Muscle layer of duodenum (tissue), 2 donors: ENCODE results near the gene CABYR.
"Not testable (repeated sequence)": the region's sequence is repeated elsewhere in the genome, so short reads cannot be mapped to it uniquely, and the experiment has no call there.

ENCODE experiments used
- H3K27ac ChIP-seq: one replicate; pipeline ENCODE4 v1.7.0; 2013; ENCODE audit warnings: mild to moderate bottlenecking, low read length
- H3K27me3 ChIP-seq: one replicate; pipeline ENCODE4 v1.7.0; 2013; ENCODE audit warnings: low read depth, mild to moderate bottlenecking, control low read depth, low read length
- H3K36me3 ChIP-seq, 2 donors: one replicate each; pipeline ENCODE4 v1.7.0; 2013; ENCODE audit warnings: low read length in 2 of 2, control low read depth in 1 of 2, mild to moderate bottlenecking in 1 of 2; ENCODE audit not compliant: insufficient read depth in 2 of 2, control insufficient read depth in 1 of 2
- H3K4me1 ChIP-seq, 2 donors: one replicate each; pipeline ENCODE4 v1.7.0; 2013; ENCODE audit warnings: low read length in 2 of 2, mild to moderate bottlenecking in 2 of 2, control low read depth in 1 of 2, moderate library complexity in 1 of 2; ENCODE audit not compliant: insufficient read depth in 2 of 2, control insufficient read depth in 1 of 2
- H3K4me3 ChIP-seq, 2 donors: one replicate each; pipeline ENCODE4 v1.7.0; 2013; ENCODE audit warnings: low read length in 2 of 2, low read depth in 1 of 2, mild to moderate bottlenecking in 1 of 2
- H3K9me3 ChIP-seq, 2 donors: one replicate each; pipeline ENCODE4 v1.7.0; 2013; ENCODE audit warnings: low read length in 2 of 2, control low read depth in 1 of 2, mild to moderate bottlenecking in 1 of 2; ENCODE audit not compliant: control insufficient read depth in 1 of 2
- donor health status: healthy.

CABYR gene

GRCh38 chr18:24136967-24137373 lies 1.9 kb upstream of the CABYR start:
- Histone ChIP-seq H3K9me3 (no peaks in the 10 kb centered on the region), H3K27me3 (no peaks in the 10 kb centered on the region), H3K4me1 (no peaks in the 10 kb centered on the region), H3K27ac (no peak overlapping the region), H3K36me3 (peaks cover 0 to 8% of the 10 kb centered on the region in 2 donors), H3K4me3 (no peak overlapping the region)

GRCh38 chr18:24138409-24138788 lies 463 bp upstream of the CABYR start:
- Histone ChIP-seq H3K4me1 (no peaks in the 10 kb centered on the region), H3K36me3 (no peaks in the 10 kb centered on the region), H3K27me3 (no peaks in the 10 kb centered on the region), H3K9me3 (no peaks in the 10 kb centered on the region), H3K4me3 (peak overlapping the region; percentile 65 to 80), H3K27ac (peak overlapping the region; percentile 40)

GRCh38 chr18:24140697-24141096 lies 1.8 kb downstream of the CABYR start:
- H3K4me1 ChIP-seq, result no peaks in the 10 kb centered on the region
- no peak overlapping the region for H3K27ac ChIP-seq

GRCh38 chr18:24142376-24142775 lies 3.5 kb downstream of the CABYR start:
- H3K4me1 ChIP-seq, result no peaks in the 10 kb centered on the region
- no peaks in the 10 kb centered on the region for H3K36me3 ChIP-seq
- no peak overlapping the region for H3K4me3 ChIP-seq
- H3K27ac ChIP-seq, result no peak overlapping the region
- no peaks in the 10 kb centered on the region for H3K9me3 ChIP-seq
- H3K27me3 ChIP-seq, result no peaks in the 10 kb centered on the region

More at GRCh38 chr18:24140697-24141096, 1.8 kb downstream of the CABYR start:
- Histone ChIP-seq H3K36me3 (no peaks in the 10 kb centered on the region), H3K9me3 (no peaks in the 10 kb centered on the region), H3K4me3 (no peak overlapping the region), H3K27me3 (no peaks in the 10 kb centered on the region)

GRCh38 chr18:24149591-24149990 lies 10.7 kb downstream of the CABYR start:
- not testable (repeated sequence) for H3K27ac ChIP-seq, H3K4me3 ChIP-seq, H3K4me1 ChIP-seq, H3K27me3 ChIP-seq, H3K9me3 ChIP-seq
- H3K36me3 ChIP-seq, result peaks cover 0 to 13% of the 10 kb centered on the region in 2 donors

- H3K9me3 ChIP-seq, result no peaks in the 10 kb centered on the region
- H3K4me1 ChIP-seq, result no peaks in the 10 kb centered on the region
- H3K27me3 ChIP-seq, result no peaks in the 10 kb centered on the region
- H3K4me3 ChIP-seq, result no peak overlapping the region
- peaks cover 19 to 36% of the 10 kb centered on the region in 2 donors for H3K36me3 ChIP-seq
- H3K27ac ChIP-seq, result no peak overlapping the region
These were observed 14.5 kb downstream of the CABYR start for GRCh38 chr18:24153397-24153796.

- no peak overlapping the region for H3K27ac ChIP-seq
- peaks cover 30 to 54% of the 10 kb centered on the region in 2 donors for H3K36me3 ChIP-seq
- no peaks in the 10 kb centered on the region for H3K4me1 ChIP-seq
- H3K9me3 ChIP-seq, result no peaks in the 10 kb centered on the region
- H3K27me3 ChIP-seq, result no peaks in the 10 kb centered on the region
- H3K4me3 ChIP-seq, result no peak overlapping the region
These were observed 19.0 kb downstream of the CABYR start for GRCh38 chr18:24157855-24158254.

- Histone ChIP-seq H3K27me3 (no peaks in the 10 kb centered on the region), H3K36me3 (peaks cover 44 to 72% of the 10 kb centered on the region in 2 donors), H3K4me1 (no peaks in the 10 kb centered on the region), H3K9me3 (no peaks in the 10 kb centered on the region), H3K4me3 (no peak overlapping the region), H3K27ac (no peak overlapping the region)
These were observed 21.2 kb downstream of the CABYR start for GRCh38 chr18:24160086-24160485.

- H3K27me3 ChIP-seq, result no peaks in the 10 kb centered on the region
- peaks cover 37 to 71% of the 10 kb centered on the region in 2 donors for H3K36me3 ChIP-seq
- H3K4me3 ChIP-seq, result no peak overlapping the region
- H3K4me1 ChIP-seq, result no peaks in the 10 kb centered on the region
- H3K27ac ChIP-seq, result no peak overlapping the region
- no peaks in the 10 kb centered on the region for H3K9me3 ChIP-seq
These were observed 22.4 kb downstream of the CABYR start for GRCh38 chr18:24161304-24161703.

GRCh38 chr18:24168496-24168895 lies 29.6 kb downstream of the CABYR start:
- H3K27ac ChIP-seq, result no peak overlapping the region
- no peaks in the 10 kb centered on the region for H3K9me3 ChIP-seq
- H3K4me1 ChIP-seq, result no peaks in the 10 kb centered on the region
- no peak overlapping the region for H3K4me3 ChIP-seq
- H3K36me3 ChIP-seq, result peaks cover 16 to 55% of the 10 kb centered on the region in 2 donors
- H3K27me3 ChIP-seq, result no peaks in the 10 kb centered on the region

- Histone ChIP-seq H3K27ac (no peak overlapping the region), H3K9me3 (no peaks in the 10 kb centered on the region), H3K4me1 (no peaks in the 10 kb centered on the region), H3K36me3 (peaks cover 8 to 40% of the 10 kb centered on the region in 2 donors), H3K27me3 (no peaks in the 10 kb centered on the region), H3K4me3 (no peak overlapping the region)
These were observed 31.5 kb downstream of the CABYR start for GRCh38 chr18:24170360-24170759.

- Histone ChIP-seq H3K27ac (no peak overlapping the region), H3K4me1 (peaks cover 0 to 5% of the 10 kb centered on the region in 2 donors), H3K27me3 (no peaks in the 10 kb centered on the region), H3K36me3 (peaks cover 6 to 8% of the 10 kb centered on the region in 2 donors), H3K4me3 (no peak overlapping the region), H3K9me3 (no peaks in the 10 kb centered on the region)
These were observed 35.1 kb downstream of the CABYR start for GRCh38 chr18:24173997-24174396.
